Mesendoderm (in vitro differentiated cells): ENCODE results near the gene PHLDB1.

ENCODE experiments used
- DNase-seq: peaks from one replicate; pipeline ENCODE4 v3.0.0; 2013
- H2AK5ac ChIP-seq: 2 replicates; pipeline ENCODE4 v1.6.1; 2013; ENCODE audit warnings: low read length, inconsistent platforms
- H2BK120ac ChIP-seq: 2 replicates; pipeline ENCODE4 v1.6.1; 2013; ENCODE audit warnings: low read depth, mild to moderate bottlenecking, low read length, moderate library complexity, mixed read lengths
- H2BK15ac ChIP-seq: replicated peaks from 2 replicates; pipeline ENCODE4 v1.6.1; 2013; ENCODE audit warnings: low read depth, mild to moderate bottlenecking, moderate library complexity
- H2BK5ac ChIP-seq: 2 replicates; pipeline ENCODE4 v1.6.1; 2013; ENCODE audit warnings: low read length, inconsistent platforms
- H3K18ac ChIP-seq: 2 replicates; pipeline ENCODE4 v1.6.1; 2013; ENCODE audit warnings: mild to moderate bottlenecking, low read length, mixed read lengths
- H3K23ac ChIP-seq: one replicate; pipeline ENCODE4 v1.6.1; 2013; ENCODE audit warnings: low read length
- H3K27ac ChIP-seq: 2 replicates; pipeline ENCODE4 v1.5.1; 2013; ENCODE audit warnings: low read depth, mild to moderate bottlenecking, inconsistent platforms, low read length, moderate library complexity
- H3K27me3 ChIP-seq: 2 replicates; pipeline ENCODE4 v1.6.1; 2013; ENCODE audit warnings: low read length, control low read depth, mild to moderate bottlenecking, inconsistent platforms; ENCODE audit not compliant: insufficient read depth, poor library complexity
- H3K36me3 ChIP-seq: 2 replicates; pipeline ENCODE4 v1.6.1; 2013; ENCODE audit warnings: low read length, inconsistent platforms; ENCODE audit not compliant: control insufficient read depth, insufficient read depth
- H3K4ac ChIP-seq: one replicate; pipeline ENCODE4 v1.6.1; 2013; ENCODE audit warnings: low read depth, mild to moderate bottlenecking, low read length, moderate library complexity
- H3K4me1 ChIP-seq: 2 replicates; pipeline ENCODE4 v1.6.1; 2013; ENCODE audit warnings: low read depth, low read length, inconsistent platforms; ENCODE audit not compliant: control insufficient read depth
- H3K4me2 ChIP-seq: 2 replicates; pipeline ENCODE4 v1.6.1; 2013; ENCODE audit warnings: low read length
- H3K4me3 ChIP-seq: 2 replicates; pipeline ENCODE4 v1.5.1; 2013; ENCODE audit warnings: mild to moderate bottlenecking, low read length
- H3K56ac ChIP-seq: one replicate; pipeline ENCODE4 v1.6.1; 2013; ENCODE audit warnings: low read length
- H3K79me1 ChIP-seq: 2 replicates; pipeline ENCODE4 v1.6.1; 2013; ENCODE audit warnings: low read length, inconsistent platforms
- H3K79me2 ChIP-seq: 2 replicates; pipeline ENCODE4 v1.6.1; 2013; ENCODE audit warnings: mild to moderate bottlenecking, low read length; ENCODE audit not compliant: control insufficient read depth, insufficient read depth
- H3K9ac ChIP-seq: 2 replicates; pipeline ENCODE4 v1.6.1; 2013; ENCODE audit warnings: low read length, inconsistent platforms
- H4K5ac ChIP-seq: one replicate; pipeline ENCODE4 v1.6.1; 2013; ENCODE audit warnings: low read length
- H4K8ac ChIP-seq: one replicate; pipeline ENCODE4 v1.6.1; 2013; ENCODE audit warnings: low read depth, mild to moderate bottlenecking, control low read depth, low read length, moderate library complexity
- WGBS: extraction: QIAGEN DNeasy Blood & Tissue Kit; methylation state at CpG from one replicate; pipeline ENCODE4 v1.1.7; 2013; ENCODE audit warnings: low lambda C conversion rate, missing lambda C conversion rate; ENCODE audit not compliant: insufficient coverage; ENCODE audit errors: extremely low coverage; 5-methylcytosine and 5-hydroxymethylcytosine counted together

The PHLDB1 gene

GRCh38 chr11:118615976-118616371, 8.6 kb downstream of the PHLDB1 start:
- H3K27me3 ChIP-seq = no peaks in the 10 kb centered on the region
- no peaks in the 10 kb centered on the region for H3K36me3 ChIP-seq
- H3K23ac ChIP-seq = no peak overlapping the region
- no CpG with 5 or more reads among the region's 5 CpGs for WGBS
- H3K79me2 ChIP-seq = no peaks in the 10 kb centered on the region
- H4K5ac ChIP-seq = no peak overlapping the region
- H4K8ac ChIP-seq = no peak overlapping the region
- peaks cover 15% of the 10 kb centered on the region for H3K4me1 ChIP-seq
- no peak overlapping the region for H2BK5ac ChIP-seq
- no peak overlapping the region for H2AK5ac ChIP-seq
- peak overlapping the region; percentile 1 for H3K56ac ChIP-seq
- H3K4me3 ChIP-seq = no peak overlapping the region
- H3K4me2 ChIP-seq = no peak overlapping the region
- no peak overlapping the region for H3K18ac ChIP-seq
- H3K27ac ChIP-seq = no peak overlapping the region
- no peak overlapping the region for H3K4ac ChIP-seq
- no peak overlapping the region for H3K9ac ChIP-seq
- no peaks in the 10 kb centered on the region for H3K79me1 ChIP-seq
- H2BK120ac ChIP-seq = no peak overlapping the region
- H2BK15ac ChIP-seq = no peak overlapping the region
- DNase-seq = peak; percentile 77

DNA sequence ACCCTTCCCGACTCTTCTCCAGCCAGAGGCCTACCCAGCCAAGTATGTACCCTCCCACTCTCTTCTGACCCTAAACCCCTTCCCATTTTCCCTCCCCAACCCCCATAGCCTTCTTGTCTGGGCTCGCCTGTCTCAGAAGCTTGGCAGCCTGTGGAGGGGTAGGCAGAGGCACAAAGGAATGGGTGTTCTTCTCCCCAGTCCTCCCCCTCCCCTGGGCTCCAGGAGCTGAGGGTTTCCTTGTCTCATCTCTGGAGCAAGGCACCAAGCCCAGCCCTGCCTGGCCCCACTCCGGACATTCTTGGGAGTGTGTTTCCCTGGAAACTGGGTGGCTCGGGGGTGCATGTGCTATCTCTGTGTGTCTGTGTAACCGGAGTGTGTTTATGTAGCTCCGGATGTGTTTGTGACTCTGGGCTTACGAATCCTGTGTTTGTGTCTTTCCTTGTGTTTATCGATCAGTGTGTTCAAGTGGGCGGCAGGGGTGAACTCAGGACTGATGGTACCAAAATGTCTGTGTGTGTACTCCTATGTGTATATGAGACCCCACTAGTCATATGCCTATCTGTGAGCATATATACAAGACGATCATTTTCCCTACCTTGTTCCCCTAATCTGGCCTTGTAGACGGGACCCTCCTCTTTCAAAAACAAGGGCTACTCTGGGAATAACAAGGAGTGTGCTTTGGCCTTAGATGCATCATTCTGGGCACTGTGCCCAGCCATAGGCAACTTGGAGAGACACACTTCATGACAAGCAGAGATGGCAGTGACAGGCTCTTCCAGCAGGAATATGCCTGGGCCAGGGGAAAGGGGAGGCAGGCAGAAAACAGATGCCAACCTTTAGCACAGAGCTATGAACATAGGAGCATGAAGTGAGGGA, 10.9 kb downstream of the PHLDB1 start:
- Histone ChIP-seq H2AK5ac (no peak overlapping the region), H3K9ac (no peak overlapping the region), H3K18ac (no peak overlapping the region), H3K27me3 (no peaks in the 10 kb centered on the region), H3K4ac (no peak overlapping the region), H3K56ac (no peak overlapping the region), H3K4me3 (no peak overlapping the region), H4K8ac (no peak overlapping the region), H3K36me3 (no peaks in the 10 kb centered on the region), H2BK120ac (no peak overlapping the region), H3K27ac (no peak overlapping the region), H2BK15ac (no peak overlapping the region), H4K5ac (no peak overlapping the region), H3K79me1 (peaks cover 8% of the 10 kb centered on the region), H3K23ac (no peak overlapping the region), H2BK5ac (no peak overlapping the region), H3K4me2 (no peak overlapping the region), H3K79me2 (peaks cover 9% of the 10 kb centered on the region), H3K4me1 (peaks cover 18% of the 10 kb centered on the region)
- no CpG with 5 or more reads among the region's 11 CpGs for WGBS
- DNase-seq = no peak

DNA sequence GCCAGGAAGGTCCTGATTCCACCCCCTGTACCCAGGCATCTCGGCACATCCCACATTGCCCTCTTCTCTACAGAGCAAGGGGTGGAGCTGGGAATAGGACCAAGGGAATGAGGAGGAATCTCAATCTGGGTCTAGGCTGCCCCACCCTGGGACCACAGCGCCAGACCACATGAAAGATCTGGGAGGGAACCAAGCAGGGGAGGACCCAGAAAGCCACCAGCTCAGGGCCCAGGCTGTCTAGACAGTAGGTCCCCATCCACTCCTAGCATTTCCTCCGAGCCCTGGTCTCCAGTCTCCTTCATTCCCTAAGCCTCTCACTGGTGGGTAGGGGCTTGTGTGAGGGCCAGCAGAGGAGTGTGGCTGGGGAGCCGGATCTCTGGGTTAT, 11.6 kb downstream of the PHLDB1 start:
- no peak overlapping the region for H3K4me3 ChIP-seq
- no peak overlapping the region for H4K8ac ChIP-seq
- DNase-seq = no peak
- no peaks in the 10 kb centered on the region for H3K27me3 ChIP-seq
- no peak overlapping the region for H3K23ac ChIP-seq
- H3K56ac ChIP-seq = no peak overlapping the region
- peaks cover 9% of the 10 kb centered on the region for H3K79me2 ChIP-seq
- no peak overlapping the region for H2AK5ac ChIP-seq
- no peak overlapping the region for H2BK15ac ChIP-seq
- H3K9ac ChIP-seq = no peak overlapping the region
- H3K79me1 ChIP-seq = peaks cover 8% of the 10 kb centered on the region
- no peak overlapping the region for H4K5ac ChIP-seq
- H3K4me1 ChIP-seq = peaks cover 18% of the 10 kb centered on the region
- no peak overlapping the region for H3K27ac ChIP-seq
- no peak overlapping the region for H2BK5ac ChIP-seq
- H3K36me3 ChIP-seq = no peaks in the 10 kb centered on the region
- no peak overlapping the region for H3K18ac ChIP-seq
- WGBS = no CpG with 5 or more reads among the region's 4 CpGs
- H3K4ac ChIP-seq = no peak overlapping the region
- H3K4me2 ChIP-seq = no peak overlapping the region
- H2BK120ac ChIP-seq = no peak overlapping the region

DNA sequence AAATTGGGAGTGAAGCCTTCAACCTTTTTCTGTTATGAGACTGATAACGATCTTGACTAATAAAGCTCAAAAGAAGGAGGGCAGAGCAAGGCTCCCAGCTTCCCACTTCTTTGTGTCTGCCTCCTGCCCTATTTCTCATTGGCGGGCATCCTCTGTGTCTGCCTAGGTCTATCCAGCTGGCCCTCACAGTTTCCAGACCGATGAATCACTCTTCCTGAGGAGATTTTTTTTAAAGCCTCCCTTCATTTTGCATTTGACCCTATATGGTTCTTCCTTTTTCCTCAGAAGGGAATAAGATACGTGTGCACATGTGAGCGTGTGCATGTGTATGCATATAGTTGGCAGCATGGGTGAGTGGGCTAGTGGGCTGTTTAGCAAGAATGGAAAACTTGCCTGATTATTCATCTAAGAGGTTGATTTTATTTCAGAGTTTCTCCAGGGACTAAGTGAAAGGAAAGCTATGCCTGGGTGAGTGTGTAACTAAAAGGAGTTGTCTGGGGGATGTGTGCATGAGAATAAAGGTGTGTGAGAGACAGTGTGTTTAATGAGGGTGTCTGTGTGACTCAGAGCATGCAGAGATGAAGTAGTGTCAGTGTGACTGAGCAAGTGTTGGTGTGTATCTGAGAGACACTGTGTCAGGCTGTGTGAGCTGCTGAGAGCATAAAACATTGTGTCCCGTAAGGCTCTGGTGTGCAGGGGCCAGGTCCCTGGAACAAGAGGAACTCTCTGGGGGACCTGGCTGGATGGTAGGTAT, 12.2 kb downstream of the PHLDB1 start:
- H3K27ac ChIP-seq = no peak overlapping the region
- no peak for DNase-seq
- H3K4me3 ChIP-seq = no peak overlapping the region

DNA sequence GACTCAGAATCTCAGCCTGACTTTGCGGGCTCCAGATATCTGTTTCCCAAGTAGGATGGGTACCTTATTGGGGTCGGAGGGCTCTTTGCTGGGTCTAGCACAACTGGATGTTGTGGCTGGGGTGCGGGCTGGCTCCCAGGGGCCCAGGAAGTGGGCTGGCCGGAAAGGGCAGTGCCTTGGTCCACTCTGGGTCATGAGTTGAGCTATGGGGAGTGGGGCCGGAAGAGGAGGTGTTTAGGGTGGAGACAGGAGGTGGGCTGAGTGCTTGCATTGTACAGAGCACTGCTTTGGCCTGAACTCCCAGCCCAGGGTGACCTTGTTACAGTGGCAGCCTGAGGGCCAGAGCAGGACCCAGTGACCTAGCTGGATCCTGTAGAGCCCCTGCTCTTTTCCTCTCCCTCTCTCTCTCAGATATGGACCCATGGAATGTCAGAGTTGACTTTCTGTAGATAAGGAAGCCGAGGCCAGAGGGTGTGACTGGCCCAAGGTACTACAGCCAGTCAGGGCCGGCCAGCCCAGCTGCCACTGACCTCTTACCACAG, 13.2 kb downstream of the PHLDB1 start:
- Histone ChIP-seq H4K8ac (no peak overlapping the region), H3K4me3 (no peak overlapping the region), H3K36me3 (no peaks in the 10 kb centered on the region), H3K56ac (peak overlapping the region; percentile 85), H3K18ac (peak overlapping the region; percentile 60), H3K79me1 (peaks cover 8% of the 10 kb centered on the region), H3K4me1 (peaks cover 15% of the 10 kb centered on the region), H3K27ac (peak overlapping the region; percentile 16), H3K23ac (no peak overlapping the region), H2BK120ac (no peak overlapping the region), H3K27me3 (no peaks in the 10 kb centered on the region), H3K9ac (peak overlapping the region; percentile 58), H2BK5ac (peak overlapping the region; percentile 92), H4K5ac (peak overlapping the region; percentile 2), H3K4me2 (peak overlapping the region; percentile 62), H3K79me2 (peaks cover 9% of the 10 kb centered on the region), H2AK5ac (peak overlapping the region; percentile 82), H3K4ac (no peak overlapping the region), H2BK15ac (no peak overlapping the region)
- no CpG with 5 or more reads among the region's 7 CpGs for WGBS
- DNase-seq = no peak

More for the DNA sequence above, 12.2 kb downstream of the PHLDB1 start:
- Histone ChIP-seq H2BK120ac (no peak overlapping the region), H4K8ac (no peak overlapping the region), H2BK15ac (no peak overlapping the region), H3K4me2 (no peak overlapping the region), H3K4me1 (peaks cover 16% of the 10 kb centered on the region), H3K4ac (no peak overlapping the region), H2BK5ac (no peak overlapping the region), H3K56ac (peak overlapping the region; percentile 54), H3K79me2 (peaks cover 9% of the 10 kb centered on the region), H3K27me3 (no peaks in the 10 kb centered on the region), H3K9ac (no peak overlapping the region), H3K79me1 (peaks cover 8% of the 10 kb centered on the region), H3K36me3 (no peaks in the 10 kb centered on the region), H2AK5ac (peak overlapping the region; percentile 43), H3K18ac (no peak overlapping the region), H4K5ac (no peak overlapping the region), H3K23ac (no peak overlapping the region)
- no CpG with 5 or more reads among the region's 6 CpGs for WGBS
